ENCODE data around the gene AKAP8L.
"Not testable (repeated sequence)": the region's sequence is repeated elsewhere in the genome, so short reads cannot be mapped to it uniquely, and the experiment has no call there.

The AKAP8L gene

DNA sequence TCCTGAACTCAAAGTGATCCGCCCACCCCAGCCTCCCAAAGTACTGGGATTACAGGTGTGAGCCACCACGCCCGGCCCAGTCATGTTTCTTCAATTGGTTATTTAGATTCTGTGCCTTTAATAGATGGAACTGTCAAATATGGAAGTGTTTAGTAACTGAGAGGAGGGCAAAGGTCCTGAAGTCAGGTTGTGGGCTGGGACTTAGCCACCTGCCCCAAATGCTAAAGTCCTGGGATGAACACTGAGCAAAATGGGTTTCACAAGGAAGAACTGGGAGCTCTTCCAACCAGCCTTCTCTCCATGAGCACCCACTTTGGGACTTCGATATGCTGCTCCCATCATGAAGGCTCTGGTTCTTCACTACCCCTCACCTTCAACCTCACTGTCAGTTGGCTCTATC is 60.9 kb downstream of the AKAP8L start:
- Mint-ChIP-seq H3K4me3 (no peak overlapping the region), H3K4me1 (no peaks in the 10 kb centered on the region), H3K27me3 (ENCODE audit: low read depth) (no peaks in the 10 kb centered on the region), H3K36me3 (ENCODE audit: low read depth) (peaks cover 68% of the 10 kb centered on the region), H3K9me3 (no peaks in the 10 kb centered on the region), H3K27ac (no peak overlapping the region)
- no peak for TF ChIP-seq CTCF (IDR thresholded peaks at IDR 0.05; ENCODE audit: unreplicated experiment in 3 of 3)

GRCh38 chr19:15354566-15355296 is 64.1 kb downstream of the AKAP8L start:
- H3K4me1 Mint-ChIP-seq = no peaks in the 10 kb centered on the region
- no peak overlapping the region for H3K4me3 Mint-ChIP-seq
- peaks cover 50% of the 10 kb centered on the region for H3K36me3 Mint-ChIP-seq (ENCODE audit: low read depth)
- H3K27ac Mint-ChIP-seq = no peak overlapping the region
- no peaks in the 10 kb centered on the region for H3K9me3 Mint-ChIP-seq
- TF ChIP-seq CTCF (IDR thresholded peaks at IDR 0.05; ENCODE audit: unreplicated experiment in 3 of 3) = no peak
- H3K27me3 Mint-ChIP-seq (ENCODE audit: low read depth) = no peaks in the 10 kb centered on the region

DNA sequence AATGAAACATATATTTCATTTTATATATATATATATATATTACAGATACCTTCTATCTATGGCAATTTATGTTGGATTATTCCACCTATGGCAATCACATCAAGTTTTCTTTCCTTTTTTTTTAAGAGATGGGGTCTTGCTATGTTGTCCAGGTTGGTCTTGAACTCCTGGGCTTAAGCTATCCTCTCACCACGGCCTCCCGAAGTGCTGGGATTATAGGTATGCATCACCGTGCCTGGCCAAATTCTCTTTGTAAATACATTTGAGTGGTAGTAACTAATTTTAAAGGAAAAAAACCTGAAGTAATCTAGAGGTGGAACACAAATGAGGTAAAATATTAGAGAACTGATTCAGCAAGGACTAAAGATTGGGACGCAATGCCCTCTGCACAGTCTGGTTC is 64.9 kb downstream of the AKAP8L start:
- Mint-ChIP-seq H3K27ac (no peak overlapping the region), H3K36me3 (ENCODE audit: low read depth) (peaks cover 44% of the 10 kb centered on the region), H3K9me3 (no peaks in the 10 kb centered on the region), H3K4me1 (no peaks in the 10 kb centered on the region), H3K4me3 (no peak overlapping the region), H3K27me3 (ENCODE audit: low read depth) (no peaks in the 10 kb centered on the region)
- TF ChIP-seq CTCF (IDR thresholded peaks at IDR 0.05; ENCODE audit: unreplicated experiment in 3 of 3) = no peak

- not testable (repeated sequence) for H3K4me1 Mint-ChIP-seq; H3K27ac Mint-ChIP-seq; H3K27me3 Mint-ChIP-seq (ENCODE audit: low read depth); H3K4me3 Mint-ChIP-seq; H3K9me3 Mint-ChIP-seq
- H3K36me3 Mint-ChIP-seq (ENCODE audit: low read depth) = peaks cover 31% of the 10 kb centered on the region
Observed at GRCh38 chr19:15352535-15352934, 66.3 kb downstream of the AKAP8L start.

GRCh38 chr19:15341328-15341727 is 77.5 kb downstream of the AKAP8L start:
- peaks cover 16% of the 10 kb centered on the region for H3K36me3 Mint-ChIP-seq (ENCODE audit: low read depth)
- H3K27ac Mint-ChIP-seq; H3K4me1 Mint-ChIP-seq; H3K27me3 Mint-ChIP-seq (ENCODE audit: low read depth); H3K9me3 Mint-ChIP-seq; H3K4me3 Mint-ChIP-seq: not testable (repeated sequence)

DNA sequence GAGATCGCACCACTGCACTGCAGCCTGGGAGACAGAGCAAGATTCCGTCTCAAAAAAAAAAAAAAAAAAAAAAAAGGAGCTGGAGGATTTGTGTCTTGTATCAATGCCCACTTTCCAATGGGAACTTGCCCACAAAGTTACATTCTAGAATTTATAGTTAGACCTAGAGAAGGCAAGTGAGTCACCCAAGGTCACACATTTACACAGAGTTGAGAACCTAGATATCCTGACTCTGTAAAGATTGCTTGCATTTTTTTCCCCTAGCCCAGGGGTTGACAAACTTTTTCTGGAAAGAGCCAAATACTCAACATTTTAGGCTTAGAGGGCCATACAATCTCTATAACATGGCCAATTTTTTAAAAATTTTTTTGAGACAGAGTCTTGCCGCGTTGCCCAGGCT is 78.7 kb downstream of the AKAP8L start:
- H3K9me3 Mint-ChIP-seq = no peaks in the 10 kb centered on the region
- H3K27ac Mint-ChIP-seq = no peak overlapping the region
- no peaks in the 10 kb centered on the region for H3K27me3 Mint-ChIP-seq (ENCODE audit: low read depth)
- H3K4me3 Mint-ChIP-seq = no peak overlapping the region
- H3K36me3 Mint-ChIP-seq (ENCODE audit: low read depth) = peaks cover 8% of the 10 kb centered on the region
- no peaks in the 10 kb centered on the region for H3K4me1 Mint-ChIP-seq
- no peak for TF ChIP-seq CTCF (IDR thresholded peaks at IDR 0.05; ENCODE audit: unreplicated experiment in 3 of 3)

DNA sequence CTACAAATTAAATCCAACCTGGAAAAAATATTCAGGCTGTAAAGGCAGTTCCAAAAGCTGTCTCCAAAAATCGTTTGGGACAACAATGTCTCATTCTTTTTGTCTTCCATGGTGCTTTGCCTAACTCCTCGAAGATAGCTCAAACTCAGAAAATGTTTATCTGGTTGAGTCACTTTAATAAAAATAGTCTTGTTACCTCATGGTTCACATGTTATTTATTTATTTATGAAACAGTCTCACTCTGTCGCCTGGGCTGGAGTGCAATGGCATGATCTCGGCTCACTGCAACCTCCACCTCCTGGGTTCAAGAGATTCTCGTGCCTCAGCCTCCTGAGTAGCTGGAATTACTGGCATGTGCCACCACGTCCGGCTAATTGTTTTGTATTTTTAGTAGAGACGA is 81.6 kb downstream of the AKAP8L start:
- Mint-ChIP-seq H3K27ac (no peak overlapping the region), H3K4me1 (peaks cover 4% of the 10 kb centered on the region), H3K9me3 (no peaks in the 10 kb centered on the region), H3K4me3 (no peak overlapping the region), H3K36me3 (ENCODE audit: low read depth) (no peaks in the 10 kb centered on the region), H3K27me3 (ENCODE audit: low read depth) (no peaks in the 10 kb centered on the region)
- TF ChIP-seq CTCF (IDR thresholded peaks at IDR 0.05; ENCODE audit: unreplicated experiment in 3 of 3) = no peak

GRCh38 chr19:15335992-15336391 is 82.8 kb downstream of the AKAP8L start:
- H3K36me3 Mint-ChIP-seq (ENCODE audit: low read depth); H3K4me1 Mint-ChIP-seq; H3K9me3 Mint-ChIP-seq; H3K27me3 Mint-ChIP-seq (ENCODE audit: low read depth): not testable (repeated sequence)
- Mint-ChIP-seq H3K4me3 (peak overlapping the region in 2 of 3 experiments; percentile 17 to 58), H3K27ac (peak overlapping the region in 1 of 3 experiments; percentile 23)
